IMR-90 (cell line): ENCODE measurements around the gene SPARCL1.

ENCODE experiments used
- BHLHE40 ChIP-seq: fragments of 150-350 bp; IDR thresholded peaks from 2 replicates; pipeline ENCODE4 v1.6.1; 2016; ENCODE audit warnings: mild to moderate bottlenecking, low read depth, low read length
- CEBPB ChIP-seq: IDR thresholded peaks from 2 replicates; pipeline ENCODE4 v1.6.1; 2012; ENCODE audit warnings: low read depth, low read length, improper control_type of control experiment
- CHD1 ChIP-seq: IDR thresholded peaks from 2 replicates; pipeline ENCODE4 v1.6.1; 2012; ENCODE audit warnings: low read depth, low read length, improper control_type of control experiment
- FOS ChIP-seq: fragments of 150-350 bp; IDR thresholded peaks from 2 replicates; pipeline ENCODE4 v1.6.1; 2016; ENCODE audit warnings: low read depth, low read length
- MAFK ChIP-seq: IDR thresholded peaks from 2 replicates; pipeline ENCODE4 v1.6.1; 2012; ENCODE audit warnings: low read depth, low read length, improper control_type of control experiment
- MXI1 ChIP-seq: IDR thresholded peaks from 2 replicates; pipeline ENCODE4 v1.6.1; 2012; ENCODE audit warnings: low read depth, mild to moderate bottlenecking, low read length, moderate library complexity, borderline replicate concordance
- POLR2A ChIP-seq: IDR thresholded peaks from 2 replicates; pipeline ENCODE4 v1.6.1; 2012; ENCODE audit warnings: mild to moderate bottlenecking, low read depth, low read length
- RAD21 ChIP-seq: IDR thresholded peaks from 2 replicates; pipeline ENCODE4 v1.6.1; 2012; ENCODE audit warnings: low read length, improper control_type of control experiment
- RCOR1 ChIP-seq: IDR thresholded peaks from 2 replicates; pipeline ENCODE4 v1.6.1; 2012; ENCODE audit warnings: mild to moderate bottlenecking, low read length, improper control_type of control experiment; ENCODE audit not compliant: insufficient replicate concordance
- RFX5 ChIP-seq: IDR thresholded peaks from 2 replicates; pipeline ENCODE4 v1.8.0; 2012; ENCODE audit warnings: low read depth, mild to moderate bottlenecking, low read length, moderate library complexity
- SMC3 ChIP-seq: fragments of 150-350 bp; IDR thresholded peaks from 2 replicates; pipeline ENCODE4 v1.6.1; 2016; ENCODE audit warnings: low read depth, mild to moderate bottlenecking, antibody characterized with exemption, low read length, moderate library complexity
- TF ChIP-seq, protein P1 (sequence below): conservative IDR thresholded peaks from 2 replicates; pipeline ENCODE4 v1.5.1; 2012; ENCODE audit warnings: mild to moderate bottlenecking, low read depth, low read length, improper control_type of control experiment
- TF ChIP-seq, protein P2 (sequence below): fragments of 150-350 bp; IDR thresholded peaks from 2 replicates; pipeline ENCODE4 v1.6.1; 2017; ENCODE audit warnings: mild to moderate bottlenecking, antibody characterized with exemption, low read length, low read depth
- TF ChIP-seq, protein P3 (sequence below): fragments of 150-350 bp; IDR thresholded peaks from 2 replicates; pipeline ENCODE4 v1.6.1; 2016; ENCODE audit warnings: low read depth, mild to moderate bottlenecking, low read length, moderate library complexity, borderline replicate concordance

DNA sequence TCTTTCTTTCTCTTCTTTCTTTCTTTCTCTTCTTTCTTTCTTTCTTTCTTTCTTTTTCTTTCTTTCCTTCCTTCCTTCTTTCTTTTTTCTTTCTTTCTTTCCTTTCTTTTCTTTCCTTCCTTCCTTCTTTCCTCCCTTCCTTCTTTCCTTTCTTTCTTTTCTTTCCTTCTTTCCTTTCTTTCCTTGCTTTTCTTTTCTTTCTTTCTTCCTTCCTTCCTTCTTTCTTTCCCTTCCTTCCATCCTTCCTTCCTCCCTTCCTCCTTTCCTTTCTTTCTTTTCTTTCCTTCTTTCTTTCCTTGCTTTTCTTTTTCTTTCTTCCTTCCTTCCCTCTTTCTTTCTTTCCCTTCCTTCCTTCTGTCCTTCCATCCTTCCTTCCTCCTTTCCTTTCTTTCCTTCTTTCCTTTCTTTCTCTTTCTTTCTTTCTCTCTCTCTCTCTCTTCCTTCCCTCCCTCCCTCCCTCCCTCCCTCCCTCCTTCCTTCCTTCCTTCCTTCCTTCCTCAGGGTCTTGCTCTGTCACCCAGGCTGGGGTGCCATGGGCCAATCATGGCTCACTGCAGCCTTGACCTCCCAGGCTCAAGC, 13.6 kb upstream of the SPARCL1 start:
- no peak for TF ChIP-seq MAFK
- TF ChIP-seq POLR2A, result no peak
- no peak for TF ChIP-seq BHLHE40
- TF ChIP-seq, protein P1, sequence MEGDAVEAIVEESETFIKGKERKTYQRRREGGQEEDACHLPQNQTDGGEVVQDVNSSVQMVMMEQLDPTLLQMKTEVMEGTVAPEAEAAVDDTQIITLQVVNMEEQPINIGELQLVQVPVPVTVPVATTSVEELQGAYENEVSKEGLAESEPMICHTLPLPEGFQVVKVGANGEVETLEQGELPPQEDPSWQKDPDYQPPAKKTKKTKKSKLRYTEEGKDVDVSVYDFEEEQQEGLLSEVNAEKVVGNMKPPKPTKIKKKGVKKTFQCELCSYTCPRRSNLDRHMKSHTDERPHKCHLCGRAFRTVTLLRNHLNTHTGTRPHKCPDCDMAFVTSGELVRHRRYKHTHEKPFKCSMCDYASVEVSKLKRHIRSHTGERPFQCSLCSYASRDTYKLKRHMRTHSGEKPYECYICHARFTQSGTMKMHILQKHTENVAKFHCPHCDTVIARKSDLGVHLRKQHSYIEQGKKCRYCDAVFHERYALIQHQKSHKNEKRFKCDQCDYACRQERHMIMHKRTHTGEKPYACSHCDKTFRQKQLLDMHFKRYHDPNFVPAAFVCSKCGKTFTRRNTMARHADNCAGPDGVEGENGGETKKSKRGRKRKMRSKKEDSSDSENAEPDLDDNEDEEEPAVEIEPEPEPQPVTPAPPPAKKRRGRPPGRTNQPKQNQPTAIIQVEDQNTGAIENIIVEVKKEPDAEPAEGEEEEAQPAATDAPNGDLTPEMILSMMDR, result no peak
- TF ChIP-seq FOS, result no peak
- TF ChIP-seq, protein P2, sequence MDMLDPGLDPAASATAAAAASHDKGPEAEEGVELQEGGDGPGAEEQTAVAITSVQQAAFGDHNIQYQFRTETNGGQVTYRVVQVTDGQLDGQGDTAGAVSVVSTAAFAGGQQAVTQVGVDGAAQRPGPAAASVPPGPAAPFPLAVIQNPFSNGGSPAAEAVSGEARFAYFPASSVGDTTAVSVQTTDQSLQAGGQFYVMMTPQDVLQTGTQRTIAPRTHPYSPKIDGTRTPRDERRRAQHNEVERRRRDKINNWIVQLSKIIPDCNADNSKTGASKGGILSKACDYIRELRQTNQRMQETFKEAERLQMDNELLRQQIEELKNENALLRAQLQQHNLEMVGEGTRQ, result no peak
- TF ChIP-seq RFX5, result no peak
- TF ChIP-seq SMC3, result no peak
- no peak for TF ChIP-seq MXI1
- no peak for TF ChIP-seq RAD21
- no peak for TF ChIP-seq CEBPB
- TF ChIP-seq, protein P3, sequence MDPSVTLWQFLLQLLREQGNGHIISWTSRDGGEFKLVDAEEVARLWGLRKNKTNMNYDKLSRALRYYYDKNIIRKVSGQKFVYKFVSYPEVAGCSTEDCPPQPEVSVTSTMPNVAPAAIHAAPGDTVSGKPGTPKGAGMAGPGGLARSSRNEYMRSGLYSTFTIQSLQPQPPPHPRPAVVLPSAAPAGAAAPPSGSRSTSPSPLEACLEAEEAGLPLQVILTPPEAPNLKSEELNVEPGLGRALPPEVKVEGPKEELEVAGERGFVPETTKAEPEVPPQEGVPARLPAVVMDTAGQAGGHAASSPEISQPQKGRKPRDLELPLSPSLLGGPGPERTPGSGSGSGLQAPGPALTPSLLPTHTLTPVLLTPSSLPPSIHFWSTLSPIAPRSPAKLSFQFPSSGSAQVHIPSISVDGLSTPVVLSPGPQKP, result no peak
- no peak for TF ChIP-seq RCOR1
- TF ChIP-seq CHD1, result no peak
